GM12872 (cell line): Measurements from ENCODE around the gene PNMA8C.

Source experiments
- TF ChIP-seq, protein P1 (sequence below): IDR thresholded peaks from 3 replicates; pipeline ENCODE4 v1.5.1; 2011; ENCODE audit warnings: low read depth, mild to moderate bottlenecking, low read length, moderate library complexity; ENCODE audit not compliant: insufficient read depth

The PNMA8C gene

DNA sequence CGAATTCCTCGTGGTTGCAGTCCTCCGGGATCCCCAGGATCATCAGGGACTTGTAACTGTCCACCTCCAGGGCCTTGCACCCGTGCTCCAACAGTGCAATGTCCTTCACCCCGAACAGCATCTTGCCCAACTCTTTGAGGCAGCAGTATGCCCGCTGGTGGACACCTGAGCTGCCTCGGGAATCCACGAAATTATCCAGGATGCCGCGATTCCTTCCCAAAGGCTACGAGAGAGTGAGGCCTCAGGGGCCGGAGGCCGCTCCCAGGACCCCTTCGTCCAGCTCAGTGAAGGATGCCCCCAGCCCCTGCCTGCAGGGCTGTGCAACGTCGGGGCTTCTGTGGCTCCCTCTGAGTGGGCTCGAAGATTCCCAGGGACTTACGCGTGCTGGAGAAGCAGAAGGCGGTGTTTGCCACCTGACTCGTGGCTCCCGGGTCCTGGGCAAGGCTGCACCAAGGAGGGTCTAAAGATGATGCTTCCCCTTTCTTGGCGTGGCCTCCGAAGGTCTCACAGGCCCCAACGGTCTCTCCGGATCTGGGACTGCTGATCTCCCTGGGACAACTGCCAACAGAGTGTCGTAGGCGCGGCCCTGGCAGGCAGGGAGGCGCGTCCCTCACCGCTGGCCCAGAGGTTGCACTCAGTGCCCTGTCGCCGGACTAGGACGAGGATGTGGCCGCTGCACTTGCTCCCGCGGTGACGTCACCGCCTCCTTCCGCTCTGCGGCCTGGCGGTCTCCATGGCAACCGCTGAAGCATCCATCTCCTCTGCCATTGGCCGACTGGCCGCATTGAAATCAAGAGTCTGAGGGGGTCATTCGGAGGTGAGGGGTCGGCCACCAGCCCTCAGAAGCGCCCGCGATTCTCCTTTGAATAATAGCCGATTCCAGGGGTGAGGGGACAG, at the start of gene PNMA8C:
TSS of gene PNMA8C (minus strand) at position 698 of the 897 bp plus-strand sequence. CDS start at position 121, 577 bp downstream.
- TF ChIP-seq, protein P1, sequence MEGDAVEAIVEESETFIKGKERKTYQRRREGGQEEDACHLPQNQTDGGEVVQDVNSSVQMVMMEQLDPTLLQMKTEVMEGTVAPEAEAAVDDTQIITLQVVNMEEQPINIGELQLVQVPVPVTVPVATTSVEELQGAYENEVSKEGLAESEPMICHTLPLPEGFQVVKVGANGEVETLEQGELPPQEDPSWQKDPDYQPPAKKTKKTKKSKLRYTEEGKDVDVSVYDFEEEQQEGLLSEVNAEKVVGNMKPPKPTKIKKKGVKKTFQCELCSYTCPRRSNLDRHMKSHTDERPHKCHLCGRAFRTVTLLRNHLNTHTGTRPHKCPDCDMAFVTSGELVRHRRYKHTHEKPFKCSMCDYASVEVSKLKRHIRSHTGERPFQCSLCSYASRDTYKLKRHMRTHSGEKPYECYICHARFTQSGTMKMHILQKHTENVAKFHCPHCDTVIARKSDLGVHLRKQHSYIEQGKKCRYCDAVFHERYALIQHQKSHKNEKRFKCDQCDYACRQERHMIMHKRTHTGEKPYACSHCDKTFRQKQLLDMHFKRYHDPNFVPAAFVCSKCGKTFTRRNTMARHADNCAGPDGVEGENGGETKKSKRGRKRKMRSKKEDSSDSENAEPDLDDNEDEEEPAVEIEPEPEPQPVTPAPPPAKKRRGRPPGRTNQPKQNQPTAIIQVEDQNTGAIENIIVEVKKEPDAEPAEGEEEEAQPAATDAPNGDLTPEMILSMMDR: no peak

DNA sequence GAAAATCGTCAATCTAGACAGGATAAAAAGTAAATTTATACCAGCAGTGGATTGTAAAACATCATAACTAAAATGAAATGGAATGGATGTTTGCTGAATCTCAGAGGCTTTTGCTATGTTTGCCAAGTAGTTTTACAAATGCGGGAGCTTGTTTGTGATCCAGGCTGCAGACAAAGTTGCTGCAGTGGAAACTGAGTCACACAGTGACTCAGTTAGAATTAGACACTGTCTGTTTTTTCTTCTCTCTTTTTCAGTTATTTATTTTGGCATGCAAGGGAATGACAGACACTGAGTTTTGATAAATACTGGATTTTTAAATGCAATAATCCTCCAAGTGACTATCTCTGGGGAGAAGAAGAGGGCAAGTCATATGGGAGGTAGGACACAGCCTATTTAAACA, 47.2 kb upstream of the PNMA8C start:
- TF ChIP-seq, protein P1: no peak

DNA sequence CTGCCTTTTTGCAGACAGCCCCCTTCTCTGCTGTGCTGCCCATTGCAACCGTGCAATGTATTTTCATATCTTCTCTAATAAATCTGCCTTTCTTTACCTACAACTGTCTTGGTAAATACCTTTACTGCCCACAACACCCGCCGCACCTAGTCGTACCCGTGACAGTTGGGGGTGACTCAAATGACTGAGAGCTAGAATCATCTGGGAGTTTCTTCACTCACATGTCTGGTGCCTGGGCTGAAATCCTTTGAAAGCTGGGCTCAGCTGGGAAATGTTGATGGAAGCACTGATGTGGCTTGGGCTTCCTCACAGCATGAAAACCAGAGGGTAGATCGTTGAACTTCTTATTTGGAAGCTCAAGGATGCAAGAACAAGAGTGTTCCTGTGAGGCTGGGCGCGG, 45.5 kb upstream of the PNMA8C start:
- TF ChIP-seq, protein P1: no peak

DNA sequence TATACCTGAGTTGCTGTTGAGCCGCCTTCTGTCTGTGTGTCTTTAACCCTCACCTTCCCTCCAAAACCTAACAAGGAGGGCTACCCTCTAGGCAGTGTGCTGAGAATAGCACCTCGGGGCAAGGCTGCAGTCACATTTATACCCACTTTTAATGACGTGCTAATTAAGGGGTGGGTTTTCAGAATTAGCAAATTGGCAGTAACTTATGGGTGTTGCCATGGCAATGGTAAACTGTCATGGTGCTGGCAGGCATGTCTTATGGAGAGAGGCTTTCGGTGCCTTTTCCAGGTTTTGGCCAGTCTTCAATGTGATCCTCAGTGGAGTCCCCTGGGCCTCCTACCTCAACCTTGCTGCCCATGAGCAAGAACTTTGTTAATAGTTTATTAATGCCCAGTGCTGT, 43.9 kb upstream of the PNMA8C start:
- TF ChIP-seq, protein P1: no peak

DNA sequence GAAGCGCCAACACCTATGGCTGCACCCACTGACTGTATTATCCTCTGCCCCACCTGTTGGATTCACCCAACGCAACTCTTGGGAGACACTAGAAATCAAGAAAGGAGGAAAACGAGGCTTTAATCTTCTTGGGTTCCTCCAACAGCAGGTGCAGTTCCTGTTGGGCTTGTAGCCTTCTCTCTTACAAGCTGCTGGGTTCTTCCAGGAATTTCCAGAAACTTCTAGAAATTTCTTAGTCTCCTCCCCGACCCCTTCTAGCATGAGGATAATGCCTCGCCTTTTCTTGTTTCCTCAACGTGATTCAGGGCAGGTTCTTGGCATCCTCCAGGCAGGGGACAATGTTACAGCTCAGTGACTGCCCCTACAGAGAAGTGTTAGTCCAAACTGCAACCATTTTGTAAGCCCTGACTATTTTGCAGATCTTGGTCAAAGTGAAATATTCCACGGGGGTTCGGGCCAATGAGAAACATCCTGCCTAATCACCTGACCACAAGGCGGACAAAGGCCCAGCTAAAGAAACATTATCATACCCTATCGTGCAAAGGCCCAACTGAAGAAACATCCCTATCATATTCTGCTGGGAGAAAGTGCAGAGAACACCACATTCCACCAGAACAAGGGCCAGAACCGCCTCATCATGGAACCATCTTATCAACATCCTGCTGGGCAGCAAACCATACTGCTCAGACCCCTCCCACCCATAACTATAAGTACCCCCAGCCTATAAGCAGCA, 43.2 kb upstream of the PNMA8C start:
- TF ChIP-seq, protein P1: no peak

DNA sequence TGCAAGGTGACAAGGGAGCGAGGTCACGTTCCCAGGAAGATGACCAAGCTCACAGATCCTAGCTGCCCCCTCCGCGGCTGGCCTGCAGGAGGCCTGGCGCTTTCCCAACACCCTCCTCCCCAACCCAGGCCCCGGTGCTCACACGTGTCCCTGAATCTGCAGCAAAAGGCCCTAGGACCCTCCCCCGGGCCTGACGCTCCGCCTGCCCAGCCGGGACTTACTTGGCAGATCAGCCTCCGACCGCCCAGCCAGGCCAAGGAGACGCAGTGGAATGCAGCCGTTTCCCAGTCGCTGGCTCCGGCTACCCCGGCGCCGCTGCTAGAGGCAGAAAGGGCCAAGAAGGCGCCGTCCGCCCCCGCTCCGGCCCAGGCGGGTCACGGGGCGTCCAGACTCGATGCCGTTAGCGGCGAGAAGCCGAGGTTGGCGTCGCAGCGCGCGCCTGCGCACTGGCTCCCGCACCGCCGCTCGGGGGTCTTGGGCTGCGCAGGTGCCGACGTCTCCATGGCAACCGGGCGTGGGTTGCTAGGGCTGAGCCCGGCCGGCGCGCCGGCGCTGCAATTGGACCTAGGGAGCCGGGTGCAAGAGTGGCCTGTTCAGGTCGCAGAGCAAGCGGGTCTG, 42.5 kb upstream of the PNMA8C start, which contains the start of gene PNMA8A:
TSS of gene PNMA8A (minus strand) at position 448 of the 618 bp plus-strand sequence. CDS start 528 bp downstream, outside the sequence.
- TF ChIP-seq, protein P1: no peak

DNA sequence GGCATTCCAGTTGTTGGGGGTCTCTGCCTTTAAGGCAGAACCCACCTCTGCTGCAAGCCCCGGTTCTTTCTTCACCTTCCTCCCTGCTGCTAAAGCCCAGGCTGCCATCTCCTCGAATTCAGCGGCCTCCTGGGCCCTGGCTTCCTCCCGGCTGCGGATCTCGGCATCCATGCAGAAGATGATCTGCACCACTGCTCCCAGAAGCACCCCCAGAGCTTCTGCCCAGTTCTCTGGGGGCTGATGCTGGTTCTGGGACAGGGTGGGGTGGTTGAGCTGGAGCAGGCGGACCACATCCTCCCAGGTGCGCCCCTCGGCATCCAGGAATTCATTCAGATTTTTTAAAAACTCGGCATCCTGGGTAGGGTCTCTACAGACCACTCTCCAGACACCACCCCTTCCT, 41.6 kb upstream of the PNMA8C start:
- TF ChIP-seq, protein P1: no peak
